ENCODE data around the gene DGKZ. TPM values are rescaled to one million over a fixed set of nuclear protein-coding genes. Genes with fewer than 3 reads are reported as not detected.
A peak's percentile ranks its signal among the peaks of the same experiment; 100 is the strongest.

The DGKZ gene
- total and polyA plus RNA-seq, 2 donors from 2014 or later: 48.5 to 50.6 TPM

DNA sequence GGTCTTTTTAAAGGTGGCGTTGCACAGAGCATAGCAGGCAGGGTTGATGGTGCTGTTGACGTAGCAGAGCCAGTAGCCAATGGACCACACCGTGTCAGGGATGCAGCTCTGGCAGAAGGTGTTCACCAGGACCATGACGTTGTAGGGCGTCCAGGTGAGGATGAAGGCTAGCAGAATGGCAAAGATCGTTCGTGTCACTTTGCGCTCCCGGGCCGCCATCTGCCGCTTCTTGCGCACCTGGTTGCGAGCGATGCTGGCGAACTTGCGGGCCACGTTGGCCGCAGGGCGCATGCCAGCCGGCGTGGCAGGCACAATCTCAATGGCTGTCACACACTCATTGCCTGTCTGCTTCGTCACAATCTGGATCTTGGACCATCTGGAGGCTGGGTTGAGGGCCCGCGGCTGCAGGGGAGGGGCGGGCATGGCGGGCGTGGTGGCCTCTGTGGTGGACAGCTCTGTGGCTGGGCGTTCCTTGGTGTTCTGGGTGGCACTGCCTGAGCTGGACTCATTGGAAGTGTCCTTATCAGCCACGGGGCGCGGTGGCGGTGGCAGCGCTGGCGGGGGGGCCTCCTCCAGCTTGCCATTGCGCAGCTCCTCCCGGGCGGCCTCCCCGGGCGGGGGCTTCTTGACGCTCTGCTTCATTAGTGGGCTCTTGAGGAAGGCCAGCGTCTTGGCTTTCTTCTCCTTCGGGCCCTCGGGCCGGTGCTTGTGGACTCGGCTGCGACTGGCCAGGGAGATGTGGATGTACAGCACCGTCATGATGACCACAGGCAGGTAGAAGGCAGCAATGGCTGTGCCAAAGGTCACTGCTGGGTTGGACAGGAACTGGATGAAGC lies 38.1 kb downstream of the DGKZ start:
- H3K36me3 ChIP-seq (ENCODE audit: control insufficient read depth in 2 of 3, insufficient read depth in 3 of 3, low read length in 3 of 3): no peaks in the 10 kb centered on the region
- H3K27me3 ChIP-seq (ENCODE audit: control insufficient read depth, insufficient read depth, low read length): peaks cover 8% of the 10 kb centered on the region
- H3K27ac ChIP-seq (ENCODE audit: low read depth in 2 of 2, low read length in 2 of 2): no peak overlapping the region
- no peak overlapping the region for H3K4me3 ChIP-seq (ENCODE audit: low read length in 3 of 3)
- TF ChIP-seq, protein P1, sequence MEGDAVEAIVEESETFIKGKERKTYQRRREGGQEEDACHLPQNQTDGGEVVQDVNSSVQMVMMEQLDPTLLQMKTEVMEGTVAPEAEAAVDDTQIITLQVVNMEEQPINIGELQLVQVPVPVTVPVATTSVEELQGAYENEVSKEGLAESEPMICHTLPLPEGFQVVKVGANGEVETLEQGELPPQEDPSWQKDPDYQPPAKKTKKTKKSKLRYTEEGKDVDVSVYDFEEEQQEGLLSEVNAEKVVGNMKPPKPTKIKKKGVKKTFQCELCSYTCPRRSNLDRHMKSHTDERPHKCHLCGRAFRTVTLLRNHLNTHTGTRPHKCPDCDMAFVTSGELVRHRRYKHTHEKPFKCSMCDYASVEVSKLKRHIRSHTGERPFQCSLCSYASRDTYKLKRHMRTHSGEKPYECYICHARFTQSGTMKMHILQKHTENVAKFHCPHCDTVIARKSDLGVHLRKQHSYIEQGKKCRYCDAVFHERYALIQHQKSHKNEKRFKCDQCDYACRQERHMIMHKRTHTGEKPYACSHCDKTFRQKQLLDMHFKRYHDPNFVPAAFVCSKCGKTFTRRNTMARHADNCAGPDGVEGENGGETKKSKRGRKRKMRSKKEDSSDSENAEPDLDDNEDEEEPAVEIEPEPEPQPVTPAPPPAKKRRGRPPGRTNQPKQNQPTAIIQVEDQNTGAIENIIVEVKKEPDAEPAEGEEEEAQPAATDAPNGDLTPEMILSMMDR (IDR thresholded peaks at IDR 0.05; ENCODE audit: borderline replicate concordance, extremely low read depth, insufficient read depth): no peak
- DNase-seq (peak in 2 of 5 donors; percentile 45 to 67), FAIRE-seq (no peak)
- H3K4me1 ChIP-seq (ENCODE audit: control insufficient read depth in 2 of 3, insufficient read depth in 2 of 3, low read depth in 1 of 3, low read length in 3 of 3): peaks cover 0 to 16% (median 7%) of the 10 kb centered on the region in 3 donors
- no peak overlapping the region for H3K9ac ChIP-seq (ENCODE audit: low read length in 3 of 3)
- H3K9me3 ChIP-seq (ENCODE audit: control insufficient read depth in 2 of 3, insufficient read depth in 1 of 3, low read length in 3 of 3): no peaks in the 10 kb centered on the region
- intact Hi-C loops (cut with DNase I): loop anchor here (10.0 kb wide), 1 partner anchor 149 kb away; no protein-coding TSS in a partner anchor

DNA sequence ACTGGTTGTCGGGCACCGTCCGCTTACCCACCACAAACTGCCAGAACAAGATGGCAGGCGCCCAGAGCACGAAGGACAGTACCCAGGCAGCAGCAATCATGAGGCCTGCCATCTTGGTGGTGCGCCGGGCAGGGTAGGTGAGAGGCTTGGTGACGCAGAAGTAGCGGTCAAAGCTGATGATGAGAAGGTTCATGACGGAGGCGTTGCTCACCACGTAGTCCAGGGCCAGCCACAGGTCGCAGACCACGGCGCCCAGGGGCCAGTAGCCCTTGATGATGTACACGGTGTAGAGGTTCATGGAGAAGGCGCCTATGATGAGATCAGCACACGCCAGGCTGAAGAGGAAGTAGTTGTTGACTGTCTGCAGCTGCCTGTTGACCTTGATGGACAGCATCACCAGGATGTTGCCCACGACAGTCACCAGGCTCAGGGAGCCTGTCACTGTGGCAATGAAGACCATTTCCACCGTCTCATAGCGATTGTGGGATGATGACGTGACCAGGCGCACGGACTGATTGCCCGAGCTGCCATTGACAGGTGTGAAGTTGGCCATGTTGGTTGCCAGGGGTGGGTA lies 38.8 kb downstream of the DGKZ start:
- DNase-seq (peak in 1 of 5 donors; percentile 45), FAIRE-seq (no peak)
- intact Hi-C loops (cut with DNase I): loop anchor here (10.0 kb wide), 1 partner anchor 149 kb away; no protein-coding TSS in a partner anchor
- TF ChIP-seq, protein P1 (IDR thresholded peaks at IDR 0.05; ENCODE audit: borderline replicate concordance, extremely low read depth, insufficient read depth): no peak
- no peak overlapping the region for H3K9ac ChIP-seq (ENCODE audit: low read length in 3 of 3)
- H3K27ac ChIP-seq (ENCODE audit: low read depth in 2 of 2, low read length in 2 of 2): no peak overlapping the region
- no peaks in the 10 kb centered on the region for H3K9me3 ChIP-seq (ENCODE audit: control insufficient read depth in 2 of 3, insufficient read depth in 1 of 3, low read length in 3 of 3)
- H3K4me3 ChIP-seq (ENCODE audit: low read length in 3 of 3): no peak overlapping the region
- H3K4me1 ChIP-seq (ENCODE audit: control insufficient read depth in 2 of 3, insufficient read depth in 2 of 3, low read depth in 1 of 3, low read length in 3 of 3): peaks cover 0 to 18% (median 7%) of the 10 kb centered on the region in 3 donors
- H3K27me3 ChIP-seq (ENCODE audit: control insufficient read depth, insufficient read depth, low read length): peaks cover 13% of the 10 kb centered on the region
- H3K36me3 ChIP-seq (ENCODE audit: control insufficient read depth in 2 of 3, insufficient read depth in 3 of 3, low read length in 3 of 3): no peaks in the 10 kb centered on the region

DNA sequence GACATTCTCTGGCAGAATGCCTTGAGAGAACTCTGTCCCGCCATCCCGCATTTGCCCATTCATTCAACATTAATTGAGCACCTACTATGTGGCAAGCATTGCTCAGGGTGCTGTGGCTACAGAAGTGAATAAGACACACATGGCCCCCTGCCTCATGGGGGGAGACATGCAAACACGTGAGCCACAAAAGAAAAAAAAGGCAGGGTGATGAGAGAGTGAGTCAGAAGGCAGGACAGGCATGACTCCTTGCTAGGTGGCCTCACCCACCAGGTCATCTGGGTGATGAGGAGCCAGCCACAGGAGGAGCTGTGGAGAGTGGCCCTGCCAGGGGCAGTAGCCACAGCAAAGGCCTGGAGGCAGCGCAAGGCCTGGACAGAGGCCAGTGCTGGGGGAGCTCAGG lies 39.4 kb downstream of the DGKZ start:
- FAIRE-seq (no peak), DNase-seq (no peak)
- TF ChIP-seq, protein P1 (IDR thresholded peaks at IDR 0.05; ENCODE audit: borderline replicate concordance, extremely low read depth, insufficient read depth): no peak
- H3K4me3 ChIP-seq (ENCODE audit: low read length in 3 of 3): no peak overlapping the region
- peaks cover 0 to 18% (median 7%) of the 10 kb centered on the region in 3 donors for H3K4me1 ChIP-seq (ENCODE audit: control insufficient read depth in 2 of 3, insufficient read depth in 2 of 3, low read depth in 1 of 3, low read length in 3 of 3)
- intact Hi-C loops (cut with DNase I): loop anchor here (10.0 kb wide), 1 partner anchor 148 kb away; no protein-coding TSS in a partner anchor
- peaks cover 13% of the 10 kb centered on the region for H3K27me3 ChIP-seq (ENCODE audit: control insufficient read depth, insufficient read depth, low read length)
- H3K9ac ChIP-seq (ENCODE audit: low read length in 3 of 3): no peak overlapping the region
- H3K36me3 ChIP-seq (ENCODE audit: control insufficient read depth in 2 of 3, insufficient read depth in 3 of 3, low read length in 3 of 3): no peaks in the 10 kb centered on the region
- H3K27ac ChIP-seq (ENCODE audit: low read depth in 2 of 2, low read length in 2 of 2): no peak overlapping the region
- H3K9me3 ChIP-seq (ENCODE audit: control insufficient read depth in 2 of 3, insufficient read depth in 1 of 3, low read length in 3 of 3): no peaks in the 10 kb centered on the region

All from kidney (tissue), 14 donors.